Measurements from ENCODE around the gene GNL2.

- TF ChIP-seq CTCF (IDR thresholded peaks at IDR 0.05), result no peak
- TF ChIP-seq POLR2A (IDR thresholded peaks at IDR 0.05), result no peak
Measured at GRCh38 chr1:37537378-37537777, 58.4 kb downstream of the GNL2 start.

Data from heart left ventricle (tissue), 13 donors.